Panc1 (cell line): ENCODE measurements around the gene CSMD2.

ENCODE experiments used
- TCF7L2 ChIP-seq: IDR thresholded peaks from 2 replicates; pipeline ENCODE4 v1.6.1; 2011; ENCODE audit warnings: mild to moderate bottlenecking, low read depth, low read length, inconsistent platforms
- TF ChIP-seq, protein P1 (sequence below): fragments of 450-650 bp; IDR thresholded peaks from 2 replicates; pipeline ENCODE4 v1.5.1; 2017; ENCODE audit warnings: mild to moderate bottlenecking

DNA sequence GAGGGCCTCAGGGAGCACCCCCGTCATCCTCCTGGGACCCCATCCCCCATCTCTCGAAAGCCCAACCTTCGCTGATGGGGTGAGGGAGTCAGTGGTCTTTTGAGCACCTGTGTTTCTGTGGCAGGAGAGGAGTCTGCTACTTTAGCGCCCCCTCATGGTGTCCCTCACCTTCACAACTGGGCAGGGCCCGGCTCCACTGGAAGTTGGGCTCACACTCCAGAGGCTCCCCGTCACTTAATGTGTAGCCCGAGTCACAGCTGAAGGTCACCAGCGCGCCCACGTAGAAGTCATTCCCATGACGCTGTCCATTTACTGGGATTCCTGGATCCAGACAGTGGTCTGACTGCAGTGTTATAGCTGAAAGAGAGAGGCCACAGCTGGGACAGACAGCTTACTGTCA lies 440.7 kb downstream of the CSMD2 start:
- TF ChIP-seq, protein P1, sequence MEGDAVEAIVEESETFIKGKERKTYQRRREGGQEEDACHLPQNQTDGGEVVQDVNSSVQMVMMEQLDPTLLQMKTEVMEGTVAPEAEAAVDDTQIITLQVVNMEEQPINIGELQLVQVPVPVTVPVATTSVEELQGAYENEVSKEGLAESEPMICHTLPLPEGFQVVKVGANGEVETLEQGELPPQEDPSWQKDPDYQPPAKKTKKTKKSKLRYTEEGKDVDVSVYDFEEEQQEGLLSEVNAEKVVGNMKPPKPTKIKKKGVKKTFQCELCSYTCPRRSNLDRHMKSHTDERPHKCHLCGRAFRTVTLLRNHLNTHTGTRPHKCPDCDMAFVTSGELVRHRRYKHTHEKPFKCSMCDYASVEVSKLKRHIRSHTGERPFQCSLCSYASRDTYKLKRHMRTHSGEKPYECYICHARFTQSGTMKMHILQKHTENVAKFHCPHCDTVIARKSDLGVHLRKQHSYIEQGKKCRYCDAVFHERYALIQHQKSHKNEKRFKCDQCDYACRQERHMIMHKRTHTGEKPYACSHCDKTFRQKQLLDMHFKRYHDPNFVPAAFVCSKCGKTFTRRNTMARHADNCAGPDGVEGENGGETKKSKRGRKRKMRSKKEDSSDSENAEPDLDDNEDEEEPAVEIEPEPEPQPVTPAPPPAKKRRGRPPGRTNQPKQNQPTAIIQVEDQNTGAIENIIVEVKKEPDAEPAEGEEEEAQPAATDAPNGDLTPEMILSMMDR: no peak
- no peak for TF ChIP-seq TCF7L2
